Keratinocyte (primary cell): ENCODE measurements around the gene ATP2B2. TPM values are rescaled to one million over a fixed set of nuclear protein-coding genes. Genes with fewer than 3 reads are reported as not detected.

Experiments
- DNase-seq: peaks from one replicate; pipeline ENCODE4 v3.0.0-alpha.2; 2011; ENCODE audit warnings: low read depth, missing footprints, low spot score
- FAIRE-seq: peaks from 2 replicates; lab custom pipeline; 2011; peaks lifted over from hg19 to GRCh38; lab: Jason Lieb, UNC
- H2AFZ ChIP-seq: 2 replicates; pipeline ENCODE4 v1.6.0; 2012; ENCODE audit warnings: low read length, control low read depth, inconsistent platforms; ENCODE audit not compliant: control insufficient read depth
- H3K27ac ChIP-seq: 2 replicates; pipeline ENCODE4 v1.5.1; 2011; ENCODE audit warnings: low read length; ENCODE audit not compliant: control insufficient read depth, insufficient read depth
- H3K27me3 ChIP-seq: 3 replicates; pipeline ENCODE4 v1.6.0; 2011; ENCODE audit warnings: low read length; ENCODE audit not compliant: control insufficient read depth, insufficient read depth; ENCODE audit errors: extremely low read depth
- H3K36me3 ChIP-seq, 2 experiments: 2 replicates in 1 of 2; 3 replicates in 1 of 2; pipeline ENCODE4 v1.5.1; 2011; ENCODE audit warnings: low read length in 2 of 2, mild to moderate bottlenecking in 1 of 2; ENCODE audit not compliant: control insufficient read depth in 2 of 2, insufficient read depth in 2 of 2; ENCODE audit errors: extremely low read depth in 1 of 2
- H3K4me1 ChIP-seq: 3 replicates; pipeline ENCODE4 v1.5.1; 2011; ENCODE audit warnings: low read length; ENCODE audit not compliant: control insufficient read depth, insufficient read depth; ENCODE audit errors: extremely low read depth
- H3K4me2 ChIP-seq: 3 replicates; pipeline ENCODE4 v1.6.0; 2011; ENCODE audit warnings: low read depth, low read length; ENCODE audit not compliant: control insufficient read depth, insufficient read depth; ENCODE audit errors: extremely low read depth
- H3K4me3 ChIP-seq, 3 experiments: fragments of 200-600 bp in 1 of 3; sonication (generic) in 1 of 3; 2 replicates in 2 of 3; 3 replicates in 1 of 3; pipeline ENCODE4 v1.5.1; 2011 to 2016; ENCODE audit warnings: low read length in 3 of 3, mild to moderate bottlenecking in 3 of 3, control low read depth in 2 of 3, inconsistent platforms in 1 of 3, low read depth in 1 of 3, mixed read lengths in 1 of 3, mixed run types in 1 of 3, moderate library complexity in 1 of 3; ENCODE audit not compliant: control insufficient read depth in 2 of 3, insufficient read depth in 2 of 3; ENCODE audit errors: extremely low read depth in 1 of 3
- H3K79me2 ChIP-seq: 2 replicates; pipeline ENCODE4 v1.6.0; 2012; ENCODE audit warnings: low read length; ENCODE audit not compliant: control insufficient read depth, insufficient read depth
- H3K9ac ChIP-seq: 3 replicates; pipeline ENCODE4 v1.6.0; 2011; ENCODE audit warnings: low read length; ENCODE audit not compliant: control insufficient read depth, insufficient read depth; ENCODE audit errors: extremely low read depth
- H3K9me1 ChIP-seq: 3 replicates; pipeline ENCODE4 v1.6.0; 2011; ENCODE audit warnings: low read length; ENCODE audit not compliant: control insufficient read depth, insufficient read depth; ENCODE audit errors: extremely low read depth
- H3K9me3 ChIP-seq: 2 replicates; pipeline ENCODE4 v1.5.1; 2012; ENCODE audit warnings: low read depth, low read length; ENCODE audit not compliant: control insufficient read depth
- H4K20me1 ChIP-seq: 3 replicates; pipeline ENCODE4 v1.6.0; 2011; ENCODE audit warnings: low read length; ENCODE audit not compliant: control insufficient read depth, insufficient read depth; ENCODE audit errors: extremely low read depth
- CTCF ChIP-seq, 3 experiments: IDR thresholded peaks in 1 of 3; conservative IDR thresholded peaks in 1 of 3; optimal IDR thresholded peaks in 1 of 3; 2 replicates in 2 of 3; 3 replicates in 1 of 3; pipeline versions ENCODE3 to v1.5.1; 2011; ENCODE audit warnings: low read length in 3 of 3, mild to moderate bottlenecking in 3 of 3, moderate library complexity in 2 of 3, control low read depth in 1 of 3, inconsistent platforms in 1 of 3; ENCODE audit not compliant: insufficient read depth in 2 of 3; ENCODE audit errors: extremely low read depth in 1 of 3
- EZH2 ChIP-seq: IDR thresholded peaks from one replicate; pipeline ENCODE4 v1.6.1; 2012; ENCODE audit warnings: inconsistent platforms, mild to moderate bottlenecking, low read length, moderate library complexity
- dilution Hi-C: fragments of 300-500 bp; cut with MboI; formaldehyde crosslinking; loops from one replicate; pipeline ENCODE4 v1.7.0; 2020; ENCODE audit warnings: low sequenced_read_pairs; ENCODE audit not compliant: extremely low pct_ligation_motif_present
- polyA plus RNA-seq, 5 experiments: library from polyadenylated mRNA; depleted of rRNA in 3 of 5; stranded (reverse) in 3 of 5; stranded (forward) in 1 of 5; unstranded in 1 of 5; fragments of >200 nt; gene quantifications; 1 replicate in 1 of 5; 2 replicates in 3 of 5; 3 replicates in 1 of 5; pipeline versions ENCODE4 v1.2.1 to v1.2.3, GENCODE V29; 2011 to 2012; ENCODE audit warnings: missing spikeins in 2 of 5, low read depth in 1 of 5, low replicate concordance in 1 of 5

Gene ATP2B2
- polyA plus RNA-seq, 1 donor (not counting 4 experiments of a cell fraction or from before 2014, with no cell fraction given): not detected

DNA sequence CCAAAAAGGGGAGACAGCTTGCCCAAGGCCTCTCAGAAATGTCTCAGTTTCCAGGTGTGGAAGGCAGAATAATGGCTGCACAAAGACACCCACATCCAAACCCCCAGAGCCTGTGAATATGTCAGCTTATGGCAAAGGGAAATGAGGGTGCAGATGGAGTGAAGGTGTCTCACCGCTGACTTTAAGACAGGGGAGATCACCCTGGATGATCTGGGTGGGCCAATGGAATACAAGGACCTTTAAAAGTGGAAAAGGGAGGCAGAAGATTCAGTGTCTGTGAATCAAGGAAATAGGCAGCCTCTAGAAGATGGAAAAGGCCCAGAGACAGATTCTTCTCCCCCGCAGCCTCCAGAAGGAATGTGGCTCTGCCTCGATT is 48.8 kb upstream of the ATP2B2 start:
- Histone ChIP-seq H3K9ac (no peak overlapping the region), H3K36me3 (no peaks in the 10 kb centered on the region), H3K4me2 (no peak overlapping the region), H3K9me3 (no peaks in the 10 kb centered on the region), H3K27me3 (peaks cover 6% of the 10 kb centered on the region), H4K20me1 (no peaks in the 10 kb centered on the region), H3K9me1 (no peaks in the 10 kb centered on the region), H3K79me2 (no peaks in the 10 kb centered on the region), H2AFZ (no peak overlapping the region), H3K4me1 (peaks cover 14% of the 10 kb centered on the region), H3K4me3 (no peak overlapping the region), H3K27ac (no peak overlapping the region)
- dilution Hi-C loops: no loop called here
- no peak for FAIRE-seq
- TF ChIP-seq CTCF (optimal IDR thresholded peaks at IDR 0.05 in 1 of 3, IDR thresholded peaks at IDR 0.05 in 1 of 3, conservative IDR thresholded peaks at IDR 0.05 in 1 of 3; ENCODE audit: extremely low read depth in 1 of 3, insufficient read depth in 2 of 3, low read length in 3 of 3) (no peak), EZH2 (no peak)
- DNase-seq: no peak

- no peaks in the 10 kb centered on the region for H3K9me1 ChIP-seq
- FAIRE-seq (no peak), DNase-seq (no peak)
Observed at GRCh38 chr3:10553591-10554235, 48.3 kb upstream of the ATP2B2 start.

More at GRCh38 chr3:10553591-10554235, 48.3 kb upstream of the ATP2B2 start:
- Histone ChIP-seq H2AFZ (no peak overlapping the region), H4K20me1 (no peaks in the 10 kb centered on the region), H3K9me3 (no peaks in the 10 kb centered on the region), H3K36me3 (no peaks in the 10 kb centered on the region), H3K79me2 (no peaks in the 10 kb centered on the region), H3K9ac (no peak overlapping the region), H3K4me3 (no peak overlapping the region), H3K4me1 (peaks cover 15% of the 10 kb centered on the region), H3K27ac (no peak overlapping the region), H3K27me3 (peaks cover 2% of the 10 kb centered on the region), H3K4me2 (no peak overlapping the region)
- TF ChIP-seq EZH2 (no peak), CTCF (optimal IDR thresholded peaks at IDR 0.05 in 1 of 3, IDR thresholded peaks at IDR 0.05 in 1 of 3, conservative IDR thresholded peaks at IDR 0.05 in 1 of 3; ENCODE audit: extremely low read depth in 1 of 3, insufficient read depth in 2 of 3, low read length in 3 of 3) (no peak)
- dilution Hi-C loops: no loop called here
